RWPE2 (cell line): ENCODE data around the gene KAZN.
A peak's percentile ranks its signal among the peaks of the same experiment; 100 is the strongest.

ENCODE experiments used
- ATAC-seq: fragments of 200-7000 bp; cut with Tn5 transposase; 3 replicates; pipeline ENCODE4 v1.9.1; 2021; ENCODE audit warnings: low read depth
- DNase-seq: peaks from one replicate; pipeline ENCODE4 v3.0.0-alpha.2; 2020; ENCODE audit warnings: low spot score
- H3K27ac ChIP-seq: fragments of 450-650 bp; 2 replicates; pipeline ENCODE4 v1.5.1; 2017; ENCODE audit warnings: mild to moderate bottlenecking; ENCODE audit not compliant: poor library complexity, severe bottlenecking
- H3K27me3 ChIP-seq: fragments of 250-450 bp; sonication (Bioruptor Pico); 2 replicates; pipeline ENCODE4 v1.5.1; 2021; ENCODE audit warnings: mild to moderate bottlenecking, moderate library complexity; ENCODE audit not compliant: insufficient read depth, poor library complexity, severe bottlenecking
- H3K36me3 ChIP-seq: fragments of 250-450 bp; sonication (Bioruptor Pico); 2 replicates; pipeline ENCODE4 v1.5.1; 2020; ENCODE audit warnings: low read depth, mild to moderate bottlenecking, moderate library complexity
- H3K4me1 ChIP-seq: fragments of 250-450 bp; sonication (Bioruptor Pico); 2 replicates; pipeline ENCODE4 v1.5.1; 2021; ENCODE audit warnings: mild to moderate bottlenecking, moderate library complexity; ENCODE audit not compliant: insufficient read depth, poor library complexity, severe bottlenecking
- H3K4me3 ChIP-seq: fragments of 250-450 bp; sonication (Bioruptor Pico); 2 replicates; pipeline ENCODE4 v1.5.1; 2021; ENCODE audit warnings: mild to moderate bottlenecking, moderate library complexity; ENCODE audit not compliant: severe bottlenecking
- H3K9me3 ChIP-seq: fragments of 250-450 bp; sonication (Bioruptor Pico); 2 replicates; pipeline ENCODE4 v1.5.1; 2021; ENCODE audit warnings: mild to moderate bottlenecking, moderate library complexity; ENCODE audit not compliant: severe bottlenecking
- TF ChIP-seq, protein P1 (sequence below): fragments of 450-650 bp; IDR thresholded peaks from one replicate; pipeline ENCODE4 v1.5.1; 2017; ENCODE audit warnings: mild to moderate bottlenecking, moderate library complexity; ENCODE audit not compliant: poor library complexity, severe bottlenecking

KAZN gene

DNA sequence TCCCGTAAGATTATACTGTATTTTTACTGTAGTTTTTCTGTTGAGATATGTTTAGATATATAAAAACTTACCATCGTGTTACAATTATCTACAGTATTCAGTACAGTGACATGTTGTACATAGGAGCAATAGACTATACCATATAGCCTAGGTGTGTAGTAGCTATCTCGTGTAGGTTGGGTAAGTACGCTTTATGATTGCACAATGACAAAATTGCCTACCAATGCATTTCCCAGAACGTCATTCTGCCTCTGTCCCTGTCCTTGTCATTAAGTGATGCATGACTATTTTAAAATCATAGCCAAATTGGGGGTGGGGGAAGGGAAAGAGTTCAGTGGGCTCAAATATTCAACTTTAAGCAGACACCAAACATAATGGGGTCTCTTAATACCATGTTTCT is 321.3 kb downstream of the KAZN start:
- no peak for DNase-seq
- no peaks in the 10 kb centered on the region for H3K9me3 ChIP-seq
- H3K27me3 ChIP-seq: no peaks in the 10 kb centered on the region
- no peak overlapping the region for H3K4me3 ChIP-seq
- H3K4me1 ChIP-seq: no peaks in the 10 kb centered on the region
- TF ChIP-seq, protein P1, sequence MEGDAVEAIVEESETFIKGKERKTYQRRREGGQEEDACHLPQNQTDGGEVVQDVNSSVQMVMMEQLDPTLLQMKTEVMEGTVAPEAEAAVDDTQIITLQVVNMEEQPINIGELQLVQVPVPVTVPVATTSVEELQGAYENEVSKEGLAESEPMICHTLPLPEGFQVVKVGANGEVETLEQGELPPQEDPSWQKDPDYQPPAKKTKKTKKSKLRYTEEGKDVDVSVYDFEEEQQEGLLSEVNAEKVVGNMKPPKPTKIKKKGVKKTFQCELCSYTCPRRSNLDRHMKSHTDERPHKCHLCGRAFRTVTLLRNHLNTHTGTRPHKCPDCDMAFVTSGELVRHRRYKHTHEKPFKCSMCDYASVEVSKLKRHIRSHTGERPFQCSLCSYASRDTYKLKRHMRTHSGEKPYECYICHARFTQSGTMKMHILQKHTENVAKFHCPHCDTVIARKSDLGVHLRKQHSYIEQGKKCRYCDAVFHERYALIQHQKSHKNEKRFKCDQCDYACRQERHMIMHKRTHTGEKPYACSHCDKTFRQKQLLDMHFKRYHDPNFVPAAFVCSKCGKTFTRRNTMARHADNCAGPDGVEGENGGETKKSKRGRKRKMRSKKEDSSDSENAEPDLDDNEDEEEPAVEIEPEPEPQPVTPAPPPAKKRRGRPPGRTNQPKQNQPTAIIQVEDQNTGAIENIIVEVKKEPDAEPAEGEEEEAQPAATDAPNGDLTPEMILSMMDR: no peak
- H3K27ac ChIP-seq: no peak overlapping the region
- H3K36me3 ChIP-seq: no peaks in the 10 kb centered on the region
- no peak for ATAC-seq

DNA sequence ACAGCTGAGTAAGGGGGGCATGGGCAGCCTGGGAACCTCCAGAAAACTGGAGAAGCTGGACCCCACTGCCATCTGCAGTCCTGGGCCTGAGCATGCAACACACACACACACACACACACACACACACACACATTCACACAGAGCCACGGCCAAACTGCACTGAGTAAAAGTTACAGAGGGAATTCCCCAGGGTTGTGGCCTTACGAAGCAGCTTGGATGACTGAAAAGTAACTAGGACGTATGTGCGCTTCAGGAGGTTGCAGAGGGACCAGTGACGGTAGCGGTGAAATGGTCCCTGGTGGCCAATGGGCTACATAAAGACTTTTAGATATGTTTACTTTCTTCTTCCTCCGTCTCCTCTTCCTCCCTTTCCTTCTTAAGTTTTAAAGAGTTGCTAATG is 322.6 kb downstream of the KAZN start:
- no peaks in the 10 kb centered on the region for H3K4me1 ChIP-seq
- H3K27me3 ChIP-seq: no peaks in the 10 kb centered on the region
- ATAC-seq: no peak

DNA sequence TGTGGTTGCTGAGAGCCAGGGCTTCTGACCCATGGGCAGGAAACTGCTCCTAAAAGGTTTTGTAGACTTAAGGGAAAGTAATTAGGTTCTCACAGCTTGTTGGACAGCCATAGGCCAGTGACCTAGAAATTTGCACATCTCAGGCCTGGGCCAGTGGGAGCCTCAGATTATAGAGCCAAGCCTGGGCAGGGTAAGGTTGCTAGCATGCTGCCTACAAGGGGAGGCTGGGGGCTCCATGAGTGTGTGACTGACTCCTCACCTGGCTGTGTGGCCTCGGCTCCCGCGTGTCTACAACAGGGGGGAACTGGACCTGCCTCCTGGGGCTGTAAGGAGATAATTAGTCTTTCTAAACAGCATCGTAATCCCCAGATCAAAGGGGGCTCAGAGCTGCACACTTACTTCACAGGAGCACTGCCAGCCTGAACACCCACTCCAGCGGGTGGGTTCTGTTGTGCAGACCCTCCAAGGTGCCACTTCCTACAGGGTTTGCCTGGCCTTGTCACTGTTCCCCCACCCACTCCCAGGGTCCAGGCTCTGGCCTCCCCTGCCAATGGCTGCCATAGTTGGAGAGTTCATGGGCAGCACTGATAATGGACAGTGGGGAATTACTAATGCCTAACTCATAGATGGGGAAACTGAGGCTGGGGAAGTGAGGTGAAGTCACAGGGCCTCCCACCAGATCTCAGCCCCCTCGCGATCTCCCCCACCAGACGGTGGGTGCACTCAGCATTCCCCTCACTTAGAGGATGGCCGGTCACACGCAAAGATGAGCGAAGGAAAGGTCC is 324.6 kb downstream of the KAZN start:
- TF ChIP-seq, protein P1: no peak
- no peaks in the 10 kb centered on the region for H3K27me3 ChIP-seq
- peak overlapping the region; percentile 80 for H3K4me3 ChIP-seq
- ATAC-seq (peak; percentile 31; the same call in 1 of the 3 replicates), DNase-seq (no peak)
- no peaks in the 10 kb centered on the region for H3K4me1 ChIP-seq
- H3K36me3 ChIP-seq: no peaks in the 10 kb centered on the region
- H3K27ac ChIP-seq: no peak overlapping the region
- no peaks in the 10 kb centered on the region for H3K9me3 ChIP-seq

More for the DNA sequence above, 322.6 kb downstream of the KAZN start:
- no peaks in the 10 kb centered on the region for H3K36me3 ChIP-seq
- DNase-seq: no peak
- no peak overlapping the region for H3K27ac ChIP-seq
- H3K9me3 ChIP-seq: no peaks in the 10 kb centered on the region
- TF ChIP-seq, protein P1: no peak
- H3K4me3 ChIP-seq: no peak overlapping the region

DNA sequence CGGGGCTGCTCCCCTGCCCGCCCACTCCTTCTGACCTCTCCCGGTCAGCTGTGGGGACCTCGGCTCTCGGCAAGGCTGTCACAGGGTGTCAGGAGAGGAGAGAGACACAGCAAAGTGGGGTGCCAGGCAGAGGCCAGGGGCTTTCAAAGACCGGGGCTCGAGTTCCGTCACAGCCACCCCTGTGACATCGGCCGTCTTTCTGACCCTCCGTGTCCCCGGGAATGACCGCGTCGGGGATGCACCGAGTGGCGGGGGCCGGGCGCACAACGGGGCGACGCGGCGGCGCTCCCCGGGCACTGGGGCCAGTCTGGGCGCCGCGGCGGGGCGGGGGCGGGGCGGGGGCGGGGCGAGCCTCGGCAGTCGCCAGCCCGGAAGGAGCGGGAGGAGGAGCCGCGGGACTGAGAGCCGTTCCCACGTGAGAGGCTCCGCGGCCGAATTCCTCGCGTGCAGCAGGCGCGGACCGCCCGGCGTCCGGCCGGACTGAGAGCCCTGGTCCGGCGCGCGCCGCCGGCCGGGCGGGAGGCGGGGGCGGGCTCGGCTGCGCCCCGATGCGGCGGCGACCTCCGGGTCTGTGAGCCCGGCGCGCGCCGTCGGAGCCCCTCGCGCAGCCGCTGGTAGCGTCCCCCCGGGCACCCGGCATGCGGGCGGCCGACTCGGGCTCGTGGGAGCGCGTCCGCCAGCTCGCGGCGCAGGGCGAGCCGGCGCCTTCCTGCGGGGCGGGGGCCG is 325.4 kb downstream of the KAZN start:
- DNase-seq: no peak
- H3K9me3 ChIP-seq: no peaks in the 10 kb centered on the region
- H3K4me1 ChIP-seq: no peaks in the 10 kb centered on the region
- H3K4me3 ChIP-seq: peak overlapping the region; percentile 80
- H3K27me3 ChIP-seq: no peaks in the 10 kb centered on the region
- ATAC-seq: peak; percentile 43
- no peak overlapping the region for H3K27ac ChIP-seq
- TF ChIP-seq, protein P1: no peak
- no peaks in the 10 kb centered on the region for H3K36me3 ChIP-seq
